Activated T-helper 1 cell treated with Interleukin-2 at 50 U/mL for 16 hours (primary cell): Measurements from ENCODE around the gene SPEF1.

Experiments used
- DNase-seq: peaks from one replicate; pipeline ENCODE4 v3.0.0-alpha.2; 2020; ENCODE audit warnings: low read depth

SPEF1 gene

GRCh38 chr20:3729378-3729777 is 51.9 kb downstream of the SPEF1 start:
- DNase-seq, result no peak

DNA sequence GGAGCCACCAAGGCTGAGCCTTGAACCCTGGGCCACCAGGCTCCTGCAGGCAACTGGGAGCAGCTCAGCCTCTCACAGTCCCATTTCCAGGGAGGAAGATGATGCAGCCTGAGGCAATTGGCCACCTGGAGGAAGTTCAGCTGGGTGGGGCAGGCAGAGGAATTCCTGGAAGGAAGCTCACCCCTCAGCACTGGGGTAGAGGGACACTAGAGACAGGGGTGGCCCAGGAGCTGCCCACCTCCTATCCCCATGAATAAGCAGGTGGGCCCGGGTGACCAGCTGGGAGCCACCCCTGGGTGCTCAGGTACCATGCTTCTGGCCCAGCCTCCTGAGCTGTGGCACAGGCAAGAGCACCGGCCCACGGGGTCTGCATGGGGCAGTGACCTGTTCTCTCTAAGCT is 52.4 kb downstream of the SPEF1 start:
- DNase-seq, result no peak

DNA sequence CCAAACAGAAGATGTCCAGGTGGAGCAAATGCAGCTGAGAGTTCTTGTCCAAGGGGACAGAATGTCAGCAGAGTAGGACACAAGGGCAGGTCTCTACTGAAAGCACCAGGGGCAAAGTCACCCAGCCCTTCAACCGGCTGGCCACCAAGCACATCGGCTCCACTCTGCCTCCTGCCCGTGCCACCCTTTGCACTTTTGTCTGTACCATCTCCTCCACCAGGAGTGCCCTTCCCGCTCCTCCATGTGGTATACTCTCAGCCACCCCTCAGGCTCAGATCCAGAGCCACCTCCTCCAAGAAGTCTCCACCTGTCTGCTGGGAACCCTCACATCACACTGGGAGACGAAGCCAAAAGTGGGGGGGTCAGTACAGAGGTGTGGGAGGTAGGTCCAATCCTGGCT is 52.9 kb downstream of the SPEF1 start:
- no peak for DNase-seq
